PFSK-1 (cell line): ENCODE measurements around the gene SRP9.

Source experiments
- POLR2AphosphoS5 ChIP-seq: IDR thresholded peaks from 2 replicates; pipeline ENCODE4 v1.6.1; 2012; ENCODE audit warnings: low read depth, mild to moderate bottlenecking, control low read depth, low read length, moderate library complexity
- SIN3A ChIP-seq: IDR thresholded peaks from 2 replicates; pipeline ENCODE4 v1.6.1; 2012; ENCODE audit warnings: mild to moderate bottlenecking, low read length, moderate library complexity, borderline replicate concordance; ENCODE audit not compliant: insufficient read depth
- TF ChIP-seq, protein P1 (sequence below), 2 experiments: IDR thresholded peaks; 2 replicates each; pipeline versions ENCODE4 v1.6.1 to v1.8.0; 2011 to 2012; ENCODE audit warnings: low read depth in 2 of 2, low read length in 2 of 2, control low read depth in 1 of 2, inconsistent platforms in 1 of 2, mild to moderate bottlenecking in 1 of 2, moderate library complexity in 1 of 2; ENCODE audit not compliant: insufficient read depth in 1 of 2

GRCh38 chr1:225780630-225781029 lies 3.0 kb downstream of the SRP9 start:
- TF ChIP-seq, protein P1, sequence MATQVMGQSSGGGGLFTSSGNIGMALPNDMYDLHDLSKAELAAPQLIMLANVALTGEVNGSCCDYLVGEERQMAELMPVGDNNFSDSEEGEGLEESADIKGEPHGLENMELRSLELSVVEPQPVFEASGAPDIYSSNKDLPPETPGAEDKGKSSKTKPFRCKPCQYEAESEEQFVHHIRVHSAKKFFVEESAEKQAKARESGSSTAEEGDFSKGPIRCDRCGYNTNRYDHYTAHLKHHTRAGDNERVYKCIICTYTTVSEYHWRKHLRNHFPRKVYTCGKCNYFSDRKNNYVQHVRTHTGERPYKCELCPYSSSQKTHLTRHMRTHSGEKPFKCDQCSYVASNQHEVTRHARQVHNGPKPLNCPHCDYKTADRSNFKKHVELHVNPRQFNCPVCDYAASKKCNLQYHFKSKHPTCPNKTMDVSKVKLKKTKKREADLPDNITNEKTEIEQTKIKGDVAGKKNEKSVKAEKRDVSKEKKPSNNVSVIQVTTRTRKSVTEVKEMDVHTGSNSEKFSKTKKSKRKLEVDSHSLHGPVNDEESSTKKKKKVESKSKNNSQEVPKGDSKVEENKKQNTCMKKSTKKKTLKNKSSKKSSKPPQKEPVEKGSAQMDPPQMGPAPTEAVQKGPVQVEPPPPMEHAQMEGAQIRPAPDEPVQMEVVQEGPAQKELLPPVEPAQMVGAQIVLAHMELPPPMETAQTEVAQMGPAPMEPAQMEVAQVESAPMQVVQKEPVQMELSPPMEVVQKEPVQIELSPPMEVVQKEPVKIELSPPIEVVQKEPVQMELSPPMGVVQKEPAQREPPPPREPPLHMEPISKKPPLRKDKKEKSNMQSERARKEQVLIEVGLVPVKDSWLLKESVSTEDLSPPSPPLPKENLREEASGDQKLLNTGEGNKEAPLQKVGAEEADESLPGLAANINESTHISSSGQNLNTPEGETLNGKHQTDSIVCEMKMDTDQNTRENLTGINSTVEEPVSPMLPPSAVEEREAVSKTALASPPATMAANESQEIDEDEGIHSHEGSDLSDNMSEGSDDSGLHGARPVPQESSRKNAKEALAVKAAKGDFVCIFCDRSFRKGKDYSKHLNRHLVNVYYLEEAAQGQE (IDR thresholded peaks at IDR 0.05; ENCODE audit: insufficient read depth in 1 of 2, low read depth in 2 of 2, low read length in 2 of 2): no peak
- TF ChIP-seq POLR2AphosphoS5: no peak
- no peak for TF ChIP-seq SIN3A
